Peyer's patch (tissue), 4 donors: ENCODE results near the gene C3orf20.

Source experiments
- POLR2A ChIP-seq, 2 donors: fragments of 450-650 bp; IDR thresholded peaks; one replicate each; pipeline ENCODE4 v1.5.1; 2017; ENCODE audit warnings: antibody characterized with exemption in 2 of 2, mild to moderate bottlenecking in 2 of 2, moderate library complexity in 2 of 2
- TF ChIP-seq, protein P1 (sequence below), 6 experiments: fragments of 450-650 bp in 4 of 6; fragments of 200-600 bp in 2 of 6; sonication (generic) in 1 of 6; IDR thresholded peaks; one replicate each; pipeline ENCODE4 v1.5.1; 2017 to 2019; ENCODE audit warnings: antibody characterized with exemption in 6 of 6, mild to moderate bottlenecking in 3 of 6, moderate library complexity in 1 of 6

DNA sequence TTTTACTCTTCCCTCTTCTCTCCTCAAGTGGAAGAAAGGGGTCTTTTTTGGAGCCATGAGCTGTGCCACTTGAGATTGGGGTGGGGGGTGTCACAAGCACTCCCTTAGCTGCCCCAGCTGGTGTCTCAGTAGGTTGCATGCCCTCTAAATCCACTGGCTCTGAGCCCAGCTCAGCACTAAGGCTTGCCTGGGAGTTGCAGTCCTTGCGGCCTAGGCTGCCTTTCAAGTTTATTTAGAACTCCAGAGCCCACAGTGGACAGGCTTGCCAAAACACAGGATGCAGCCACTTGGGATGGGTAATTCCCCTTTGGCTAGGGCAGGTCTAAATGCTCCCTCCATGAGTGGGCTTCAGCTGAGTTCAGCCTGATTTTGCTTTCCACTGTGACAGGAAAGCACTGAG lies 24.7 kb downstream of the C3orf20 start:
- no peak for TF ChIP-seq POLR2A (IDR thresholded peaks at IDR 0.05)
- TF ChIP-seq, protein P1, sequence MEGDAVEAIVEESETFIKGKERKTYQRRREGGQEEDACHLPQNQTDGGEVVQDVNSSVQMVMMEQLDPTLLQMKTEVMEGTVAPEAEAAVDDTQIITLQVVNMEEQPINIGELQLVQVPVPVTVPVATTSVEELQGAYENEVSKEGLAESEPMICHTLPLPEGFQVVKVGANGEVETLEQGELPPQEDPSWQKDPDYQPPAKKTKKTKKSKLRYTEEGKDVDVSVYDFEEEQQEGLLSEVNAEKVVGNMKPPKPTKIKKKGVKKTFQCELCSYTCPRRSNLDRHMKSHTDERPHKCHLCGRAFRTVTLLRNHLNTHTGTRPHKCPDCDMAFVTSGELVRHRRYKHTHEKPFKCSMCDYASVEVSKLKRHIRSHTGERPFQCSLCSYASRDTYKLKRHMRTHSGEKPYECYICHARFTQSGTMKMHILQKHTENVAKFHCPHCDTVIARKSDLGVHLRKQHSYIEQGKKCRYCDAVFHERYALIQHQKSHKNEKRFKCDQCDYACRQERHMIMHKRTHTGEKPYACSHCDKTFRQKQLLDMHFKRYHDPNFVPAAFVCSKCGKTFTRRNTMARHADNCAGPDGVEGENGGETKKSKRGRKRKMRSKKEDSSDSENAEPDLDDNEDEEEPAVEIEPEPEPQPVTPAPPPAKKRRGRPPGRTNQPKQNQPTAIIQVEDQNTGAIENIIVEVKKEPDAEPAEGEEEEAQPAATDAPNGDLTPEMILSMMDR (IDR thresholded peaks at IDR 0.05) = no peak
